ENCODE measurements around the gene STARD9. TPM values are rescaled to one million over a fixed set of nuclear protein-coding genes. Genes with fewer than 3 reads are reported as not detected.
A peak's percentile ranks its signal among the peaks of the same experiment; 100 is the strongest.

Gene STARD9
- 35.1 TPM for total RNA-seq

GRCh38 chr15:42575188-42576039 lies at the start of gene STARD9:
Gene STARD9, plus strand, starts transcription at chr15:42575606. Its CDS starts 110 bp downstream, at chr15:42575716.
- no peaks in the 10 kb centered on the region for H3K9me3 ChIP-seq
- no peaks in the 10 kb centered on the region for H3K36me3 ChIP-seq
- intact Hi-C loops (cut with DNase I): no loop called here
- H3K27ac ChIP-seq: peak within 1 kb of the TSS; percentile 90
- H3K27me3 ChIP-seq: no peaks in the 10 kb centered on the region
- H3K4me3 ChIP-seq: peak within 1 kb of the TSS; percentile 74 to 75
- peak; percentile 97 to 98 for DNase-seq (ENCODE audit: extremely low spot score in 2 of 2)
- peak; percentile 17 to 59 for TF ChIP-seq POLR2A (IDR thresholded peaks at IDR 0.05)
- peak in 1 of 2 donors; percentile 88 for TF ChIP-seq POLR2AphosphoS5 (IDR thresholded peaks at IDR 0.05; ENCODE audit: insufficient read depth in 1 of 2, low read depth in 1 of 2)
- no peak for TF ChIP-seq CTCF (IDR thresholded peaks at IDR 0.05)
- peaks cover 42% of the 10 kb centered on the region for H3K4me1 ChIP-seq

- Histone ChIP-seq H3K27me3 (no peaks in the 10 kb centered on the region), H3K4me1 (no peaks in the 10 kb centered on the region), H3K36me3 (peaks cover 0 to 50% of the 10 kb centered on the region in 2 donors), H3K27ac (no peak overlapping the region), H3K4me3 (no peak overlapping the region), H3K9me3 (no peaks in the 10 kb centered on the region)
- no peak for DNase-seq (ENCODE audit: extremely low spot score in 2 of 2)
- intact Hi-C loops (cut with DNase I): no loop called here
- TF ChIP-seq POLR2A (IDR thresholded peaks at IDR 0.05): no peak
- TF ChIP-seq POLR2AphosphoS5 (IDR thresholded peaks at IDR 0.05; ENCODE audit: insufficient read depth in 1 of 2, low read depth in 1 of 2): no peak
- no peak for TF ChIP-seq CTCF (IDR thresholded peaks at IDR 0.05)
Measured at GRCh38 chr15:42528970-42529369, 46.4 kb upstream of the STARD9 start.

- intact Hi-C loops (cut with DNase I): no loop called here
- no peaks in the 10 kb centered on the region for H3K9me3 ChIP-seq
- peaks cover 0 to 38% of the 10 kb centered on the region in 2 donors for H3K36me3 ChIP-seq
- H3K4me3 ChIP-seq: no peak overlapping the region
- H3K27ac ChIP-seq: no peak overlapping the region
- no peaks in the 10 kb centered on the region for H3K4me1 ChIP-seq
- no peaks in the 10 kb centered on the region for H3K27me3 ChIP-seq
- TF ChIP-seq POLR2AphosphoS5 (IDR thresholded peaks at IDR 0.05; ENCODE audit: insufficient read depth in 1 of 2, low read depth in 1 of 2) (no peak), CTCF (IDR thresholded peaks at IDR 0.05) (no peak), POLR2A (IDR thresholded peaks at IDR 0.05) (no peak)
- DNase-seq (ENCODE audit: extremely low spot score in 2 of 2): no peak
Measured at GRCh38 chr15:42533246-42533645, 42.2 kb upstream of the STARD9 start.

GRCh38 chr15:42544853-42545629 lies 30.4 kb upstream of the STARD9 start:
- intact Hi-C loops (cut with DNase I): no loop called here
- H3K4me1 ChIP-seq: peaks cover 32% of the 10 kb centered on the region
- no peak for DNase-seq (ENCODE audit: extremely low spot score in 2 of 2)
- no peaks in the 10 kb centered on the region for H3K9me3 ChIP-seq
- H3K27me3 ChIP-seq: no peaks in the 10 kb centered on the region
- TF ChIP-seq CTCF (IDR thresholded peaks at IDR 0.05) (no peak), POLR2A (IDR thresholded peaks at IDR 0.05) (no peak), POLR2AphosphoS5 (IDR thresholded peaks at IDR 0.05; ENCODE audit: insufficient read depth in 1 of 2, low read depth in 1 of 2) (no peak)
- H3K36me3 ChIP-seq: peaks cover 0 to 31% of the 10 kb centered on the region in 2 donors
- H3K4me3 ChIP-seq: no peak overlapping the region
- H3K27ac ChIP-seq: no peak overlapping the region
